Measurements from ENCODE around the gene PARVB.

PARVB gene

DNA sequence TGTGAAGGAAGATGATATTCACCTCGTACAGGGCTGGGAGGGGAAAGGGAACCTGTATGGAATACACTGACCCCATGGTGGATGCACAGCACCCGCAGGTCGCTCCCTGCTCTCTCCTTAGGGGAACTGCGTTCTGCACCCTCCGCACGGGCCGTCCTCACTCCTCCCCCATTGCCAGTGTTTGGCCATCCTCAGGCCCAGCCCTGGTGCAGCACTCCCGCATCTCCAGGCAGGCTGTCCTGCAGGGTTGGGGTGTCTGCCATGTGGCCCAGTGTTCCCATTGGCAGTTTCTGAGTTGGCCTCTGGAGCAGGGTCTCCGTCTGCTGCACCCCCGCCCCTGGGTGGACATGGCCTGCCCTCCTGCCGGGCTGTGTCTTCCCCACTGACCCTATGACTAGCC is 137.6 kb downstream of the PARVB start:
- CTCF ChIA-PET = no interaction called here
- peaks cover 0 to 3% of the 10 kb centered on the region in 2 experiments; a peak in 1 of 3 replicates for H3K36me3 ChIP-seq (ENCODE audit: control insufficient read depth in 2 of 2, insufficient read depth in 1 of 2, low read length in 2 of 2)
- no peak for TF ChIP-seq HOXA7 (CRISPR knock-in tag; IDR thresholded peaks at IDR 0.05; ENCODE audit: borderline replicate concordance)
- no peak for TF ChIP-seq AEBP2 (tag by site-specific recombination; IDR thresholded peaks at IDR 0.05; ENCODE audit: borderline replicate concordance)
- no peak for TF ChIP-seq ZNF768 (tag by site-specific recombination; IDR thresholded peaks at IDR 0.05)
- TF ChIP-seq ZNF664 (tag by site-specific recombination; IDR thresholded peaks at IDR 0.05) = no peak
- TF ChIP-seq TRIM28 (IDR thresholded peaks at IDR 0.05; ENCODE audit: borderline replicate concordance, low read length) = no peak
- TF ChIP-seq ZBTB1 (tag by site-specific recombination; IDR thresholded peaks at IDR 0.05) = no peak
- no peak for TF ChIP-seq GFI1B (tag by site-specific recombination; IDR thresholded peaks at IDR 0.05)
- TF ChIP-seq ZNF48 (tag by site-specific recombination; IDR thresholded peaks at IDR 0.05) = no peak
- no peak for TF ChIP-seq MEIS1 (CRISPR knock-in tag; IDR thresholded peaks at IDR 0.05; ENCODE audit: borderline replicate concordance)
- no peak for TF ChIP-seq ZNF596 (tag by site-specific recombination; IDR thresholded peaks at IDR 0.05)
- TF ChIP-seq ZNF426 (tag by site-specific recombination; IDR thresholded peaks at IDR 0.05) = no peak
- no peak for TF ChIP-seq PBX3 (CRISPR knock-in tag; IDR thresholded peaks at IDR 0.05)
- no peak for TF ChIP-seq ZSCAN23 (tag by site-specific recombination; IDR thresholded peaks at IDR 0.05)
- TF ChIP-seq OSR2 (tag by site-specific recombination; IDR thresholded peaks at IDR 0.05) = no peak
- TF ChIP-seq ZNF423 (tag by site-specific recombination; IDR thresholded peaks at IDR 0.05) = no peak
- TF ChIP-seq ZNF548 (tag by site-specific recombination; IDR thresholded peaks at IDR 0.05) = no peak
- no peak for TF ChIP-seq OVOL3 (tag by site-specific recombination; IDR thresholded peaks at IDR 0.05)
- no peak for TF ChIP-seq ZNF621 (tag by site-specific recombination; IDR thresholded peaks at IDR 0.05)
- no peak for TF ChIP-seq ZNF623 (tag by site-specific recombination; IDR thresholded peaks at IDR 0.05)
- no peak for TF ChIP-seq KLF9 (tag by site-specific recombination; IDR thresholded peaks at IDR 0.05; ENCODE audit: low read depth)
- H3K9me3 ChIP-seq (ENCODE audit: control insufficient read depth, insufficient read depth, low read depth, low read length) = no peaks in the 10 kb centered on the region
- POLR2A ChIA-PET = no interaction called here
- H3K27ac ChIP-seq (ENCODE audit: extremely low read depth, low read depth, low read length) = no peak overlapping the region
- no peak overlapping the region for H3K4me3 ChIP-seq (ENCODE audit: low read depth, low read length)
- H3K4me1 ChIP-seq (ENCODE audit: control insufficient read depth, insufficient read depth, low read length) = no peaks in the 10 kb centered on the region

GRCh38 chr22:44162960-44163359 is 138.9 kb downstream of the PARVB start:
- H3K9me3 ChIP-seq (ENCODE audit: control insufficient read depth, insufficient read depth, low read depth, low read length) = no peaks in the 10 kb centered on the region
- no peaks in the 10 kb centered on the region for H3K4me1 ChIP-seq (ENCODE audit: control insufficient read depth, insufficient read depth, low read length)
- H3K4me3 ChIP-seq (ENCODE audit: low read depth, low read length) = no peak overlapping the region
- no peak overlapping the region for H3K27ac ChIP-seq (ENCODE audit: extremely low read depth, low read depth, low read length)
- TF ChIP-seq ZNF571 (tag by site-specific recombination; IDR thresholded peaks at IDR 0.05) (no peak), WT1 (tag by site-specific recombination; IDR thresholded peaks at IDR 0.05) (no peak), ZNF2 (tag by site-specific recombination; IDR thresholded peaks at IDR 0.05) (no peak), HOXA7 (CRISPR knock-in tag; IDR thresholded peaks at IDR 0.05; ENCODE audit: borderline replicate concordance) (no peak), ZNF830 (tag by site-specific recombination; IDR thresholded peaks at IDR 0.05; ENCODE audit: low read depth) (no peak), KLF16 (tag by site-specific recombination; IDR thresholded peaks at IDR 0.05) (no peak), ZNF621 (tag by site-specific recombination; IDR thresholded peaks at IDR 0.05) (no peak), ZNF664 (tag by site-specific recombination; IDR thresholded peaks at IDR 0.05) (no peak), ZNF16 (tag by site-specific recombination; IDR thresholded peaks at IDR 0.05; ENCODE audit: low read depth) (no peak)
- TF ChIP-seq, protein P1, sequence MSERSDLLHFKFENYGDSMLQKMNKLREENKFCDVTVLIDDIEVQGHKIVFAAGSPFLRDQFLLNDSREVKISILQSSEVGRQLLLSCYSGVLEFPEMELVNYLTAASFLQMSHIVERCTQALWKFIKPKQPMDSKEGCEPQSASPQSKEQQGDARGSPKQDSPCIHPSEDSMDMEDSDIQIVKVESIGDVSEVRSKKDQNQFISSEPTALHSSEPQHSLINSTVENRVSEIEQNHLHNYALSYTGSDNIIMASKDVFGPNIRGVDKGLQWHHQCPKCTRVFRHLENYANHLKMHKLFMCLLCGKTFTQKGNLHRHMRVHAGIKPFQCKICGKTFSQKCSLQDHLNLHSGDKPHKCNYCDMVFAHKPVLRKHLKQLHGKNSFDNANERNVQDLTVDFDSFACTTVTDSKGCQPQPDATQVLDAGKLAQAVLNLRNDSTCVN (tag by site-specific recombination; optimal IDR thresholded peaks at IDR 0.05) = no peak
- ChIA-PET POLR2A (no interaction called here), CTCF (interaction anchor here (0.7 kb wide), 1 partner anchor 931 kb away, joined by 4 read pairs; no protein-coding TSS in a partner anchor)
- peaks cover 0 to under 1% of the 10 kb centered on the region in 2 experiments; a peak in 1 of 3 replicates for H3K36me3 ChIP-seq (ENCODE audit: control insufficient read depth in 2 of 2, insufficient read depth in 1 of 2, low read length in 2 of 2)

Measured in HEK293 (cell line).